NCI-H345 treated with DMSO at 0.1 percent for 48 hours (cell line): ENCODE results near the gene ZNF235.
"Not testable (repeated sequence)": the region's sequence is repeated elsewhere in the genome, so short reads cannot be mapped to it uniquely, and the experiment has no call there.

Experiments
- DNase-seq: peaks from one replicate; lab custom pipeline; 2025; ENCODE audit not compliant: unreplicated experiment; lab: John Stamatoyannopoulos, UW

ZNF235 gene

GRCh38 chr19:44258136-44258535 lies 46.7 kb downstream of the ZNF235 start:
- DNase-seq = no peak

- no peak for DNase-seq
Measured at GRCh38 chr19:44255705-44256411, 49.0 kb downstream of the ZNF235 start.

GRCh38 chr19:44254496-44254895 lies 50.3 kb downstream of the ZNF235 start:
- DNase-seq = no peak

- DNase-seq = not testable (repeated sequence)
Measured at GRCh38 chr19:44253392-44253791, 51.4 kb downstream of the ZNF235 start.

- not testable (repeated sequence) for DNase-seq
Measured at GRCh38 chr19:44252332-44252731, 52.5 kb downstream of the ZNF235 start.

GRCh38 chr19:44236384-44236783 lies 68.4 kb downstream of the ZNF235 start:
- DNase-seq = no peak
